ENCODE results near the gene SYVN1. TPM values are rescaled to one million over a fixed set of nuclear protein-coding genes. Genes with fewer than 3 reads are reported as not detected.
"Not testable (repeated sequence)": the region's sequence is repeated elsewhere in the genome, so short reads cannot be mapped to it uniquely, and the experiment has no call there.

The SYVN1 gene
- total RNA-seq, 6 experiments from 2014 or later: 39.9 to 46.9 (median 42.9) TPM

- DNase-seq: peak; percentile 56
- peak; percentile 80 for TF ChIP-seq CTCF (IDR thresholded peaks at IDR 0.05)
- Mint-ChIP-seq H3K4me3 (peak overlapping the region; percentile 93), H3K27ac (peak overlapping the region; percentile 54; the same call in 1 of the 2 replicates), H3K27me3 (ENCODE audit: insufficient read depth) (peaks cover 1% of the 10 kb centered on the region; the same call in 1 of the 2 replicates), H3K4me1 (ENCODE audit: low read depth) (peaks cover 22% of the 10 kb centered on the region), H3K9me3 (no peaks in the 10 kb centered on the region), H3K36me3 (ENCODE audit: low read depth) (peaks cover 5% of the 10 kb centered on the region)
These were observed 46.7 kb upstream of the SYVN1 start for GRCh38 chr11:65180877-65181568.

DNA sequence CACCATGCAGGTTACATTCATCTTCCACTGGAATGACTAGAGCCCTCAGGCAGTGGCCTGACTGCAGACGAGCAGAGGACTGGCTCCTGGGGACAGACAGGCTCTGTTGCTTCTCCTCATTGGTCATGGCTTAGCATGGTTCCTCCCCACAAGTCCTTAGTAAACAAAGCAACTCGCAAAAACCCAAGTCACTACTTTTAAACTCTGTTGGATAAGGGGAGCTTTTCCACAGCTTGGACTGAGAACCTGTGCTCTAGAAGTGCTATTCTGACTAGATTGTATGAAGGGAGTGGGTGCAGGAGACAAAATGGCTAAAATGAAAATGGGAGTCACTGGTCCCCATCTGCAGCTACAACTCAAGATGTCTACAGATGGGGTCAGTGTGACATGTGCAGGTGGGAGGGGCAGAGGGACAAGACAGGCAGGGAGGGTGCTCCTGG lies 40.3 kb upstream of the SYVN1 start:
- H3K36me3 Mint-ChIP-seq (ENCODE audit: low read depth); H3K27me3 Mint-ChIP-seq (ENCODE audit: insufficient read depth); H3K9me3 Mint-ChIP-seq; H3K4me3 Mint-ChIP-seq: not testable (repeated sequence)
- DNase-seq: peak; percentile 74
- Mint-ChIP-seq H3K4me1 (ENCODE audit: low read depth) (peaks cover 13% of the 10 kb centered on the region), H3K27ac (peak overlapping the region; percentile 61; the same call in 1 of the 2 replicates)

GRCh38 chr11:65172600-65172999 lies 38.3 kb upstream of the SYVN1 start:
- no peaks in the 10 kb centered on the region for H3K9me3 Mint-ChIP-seq

GRCh38 chr11:65170058-65170534 lies 35.8 kb upstream of the SYVN1 start, which contains the start of gene SPDYC:
TSS of gene SPDYC (plus strand) at chr11:65170233. CDS start at chr11:65171358, 1,125 bp downstream.
- TF ChIP-seq CTCF (IDR thresholded peaks at IDR 0.05): no peak
- Mint-ChIP-seq H3K4me3 (no peak within 1 kb of the TSS), H3K27me3 (ENCODE audit: insufficient read depth) (peaks cover 5% of the 10 kb centered on the region), H3K4me1 (ENCODE audit: low read depth) (peaks cover 33% of the 10 kb centered on the region), H3K36me3 (ENCODE audit: low read depth) (no peaks in the 10 kb centered on the region), H3K27ac (peak within 1 kb of the TSS; percentile 39), H3K9me3 (no peaks in the 10 kb centered on the region)
- no peak for DNase-seq

More at GRCh38 chr11:65172600-65172999, 38.3 kb upstream of the SYVN1 start:
- Mint-ChIP-seq H3K4me1 (ENCODE audit: low read depth) (peaks cover 27% of the 10 kb centered on the region), H3K27ac (no peak overlapping the region), H3K36me3 (ENCODE audit: low read depth) (no peaks in the 10 kb centered on the region), H3K27me3 (ENCODE audit: insufficient read depth) (no peaks in the 10 kb centered on the region; the same call in 1 of the 2 replicates), H3K4me3 (no peak overlapping the region)
- TF ChIP-seq CTCF (IDR thresholded peaks at IDR 0.05): no peak
- no peak for DNase-seq

GRCh38 chr11:65169164-65169641 lies 34.9 kb upstream of the SYVN1 start:
- DNase-seq: no peak
- Mint-ChIP-seq H3K4me1 (ENCODE audit: low read depth) (peaks cover 26% of the 10 kb centered on the region), H3K9me3 (no peaks in the 10 kb centered on the region), H3K36me3 (ENCODE audit: low read depth) (no peaks in the 10 kb centered on the region), H3K27me3 (ENCODE audit: insufficient read depth) (peaks cover 7% of the 10 kb centered on the region), H3K27ac (peak overlapping the region; percentile 39), H3K4me3 (no peak overlapping the region)
- no peak for TF ChIP-seq CTCF (IDR thresholded peaks at IDR 0.05)

- no peak for TF ChIP-seq CTCF (IDR thresholded peaks at IDR 0.05)
- Mint-ChIP-seq H3K27me3 (ENCODE audit: insufficient read depth) (peaks cover 7% of the 10 kb centered on the region), H3K9me3 (no peaks in the 10 kb centered on the region), H3K4me3 (no peak overlapping the region), H3K27ac (no peak overlapping the region), H3K36me3 (ENCODE audit: low read depth) (no peaks in the 10 kb centered on the region), H3K4me1 (ENCODE audit: low read depth) (peaks cover 21% of the 10 kb centered on the region)
- DNase-seq: no peak
These were observed 33.3 kb upstream of the SYVN1 start for GRCh38 chr11:65167656-65168055.
